Stomach (tissue), 4 donors: ENCODE results near the gene TSHR.

ENCODE experiments used
- POLR2A ChIP-seq, 4 donors: fragments of 450-650 bp; IDR thresholded peaks; one replicate each; pipeline ENCODE4 v1.6.1; 2016; ENCODE audit warnings: antibody characterized with exemption in 4 of 4, control low read depth in 2 of 4, mild to moderate bottlenecking in 1 of 4, moderate library complexity in 1 of 4
- POLR2AphosphoS5 ChIP-seq, 3 donors: sonication (generic); formaldehyde crosslinking; IDR thresholded peaks; one replicate each; pipeline ENCODE4 v1.6.1; 2016; ENCODE audit warnings: antibody characterized with exemption in 3 of 3

GRCh38 chr14:80973931-80974641, 18.7 kb downstream of the TSHR start:
- no peak for TF ChIP-seq POLR2A (IDR thresholded peaks at IDR 0.05)
- TF ChIP-seq POLR2AphosphoS5 (IDR thresholded peaks at IDR 0.05), result no peak
